ENCODE results near the gene GRM1. TPM values are rescaled to one million over a fixed set of nuclear protein-coding genes. Genes with fewer than 3 reads are reported as not detected.
A peak's percentile ranks its signal among the peaks of the same experiment; 100 is the strongest.

GRM1 gene
- total RNA-seq, 1 experiment from 2014 or later = 0.02 TPM

- no peak for DNase-seq (ENCODE audit: low spot score)
Measured at GRCh38 chr6:146364816-146365594, 336.1 kb downstream of the GRM1 start.

- DNase-seq (ENCODE audit: low spot score) = no peak
Measured at GRCh38 chr6:146367061-146367460, 338.2 kb downstream of the GRM1 start.

GRCh38 chr6:146369866-146370265 is 341.0 kb downstream of the GRM1 start:
- DNase-seq (ENCODE audit: low spot score) = no peak

- DNase-seq (ENCODE audit: low spot score) = no peak
Measured at GRCh38 chr6:146381486-146381885, 352.6 kb downstream of the GRM1 start.

- no peak for DNase-seq (ENCODE audit: low spot score)
Measured at GRCh38 chr6:146388736-146389364, 360.0 kb downstream of the GRM1 start.

- DNase-seq (ENCODE audit: low spot score) = no peak
Measured at GRCh38 chr6:146389740-146390139, 360.9 kb downstream of the GRM1 start.

- DNase-seq (ENCODE audit: low spot score) = no peak
Measured at GRCh38 chr6:146397638-146398037, 368.8 kb downstream of the GRM1 start.

GRCh38 chr6:146402476-146402875 is 373.6 kb downstream of the GRM1 start:
- DNase-seq (ENCODE audit: low spot score) = no peak

GRCh38 chr6:146408583-146408982 is 379.7 kb downstream of the GRM1 start:
- DNase-seq (ENCODE audit: low spot score) = no peak

- peak; percentile 67 for DNase-seq (ENCODE audit: low spot score)
Measured at GRCh38 chr6:146410851-146411595, 382.2 kb downstream of the GRM1 start.

- no peak for DNase-seq (ENCODE audit: low spot score)
Measured at GRCh38 chr6:146419576-146419975, 390.7 kb downstream of the GRM1 start.

GRCh38 chr6:146420255-146420654 is 391.4 kb downstream of the GRM1 start:
- no peak for DNase-seq (ENCODE audit: low spot score)

GRCh38 chr6:146422789-146423375 is 394.0 kb downstream of the GRM1 start:
- DNase-seq (ENCODE audit: low spot score) = no peak

GRCh38 chr6:146423452-146423851 is 394.6 kb downstream of the GRM1 start:
- DNase-seq (ENCODE audit: low spot score) = no peak

- no peak for DNase-seq (ENCODE audit: low spot score)
Measured at GRCh38 chr6:146426516-146426915, 397.7 kb downstream of the GRM1 start.

GRCh38 chr6:146429831-146430230 is 401.0 kb downstream of the GRM1 start:
- DNase-seq (ENCODE audit: low spot score) = no peak

- DNase-seq (ENCODE audit: low spot score) = no peak
Measured at GRCh38 chr6:146433881-146434731, 405.2 kb downstream of the GRM1 start.

GRCh38 chr6:146434732-146435390 is 406.0 kb downstream of the GRM1 start:
- no peak for DNase-seq (ENCODE audit: low spot score)

GRCh38 chr6:146441907-146442306 is 413.0 kb downstream of the GRM1 start:
- no peak for DNase-seq (ENCODE audit: low spot score)

GRCh38 chr6:146444189-146444588 is 415.3 kb downstream of the GRM1 start:
- no peak for DNase-seq (ENCODE audit: low spot score)

GRCh38 chr6:146445233-146445632 is 416.4 kb downstream of the GRM1 start:
- no peak for DNase-seq (ENCODE audit: low spot score)
